ENCODE data around the gene CD96.
A peak's percentile ranks its signal among the peaks of the same experiment; 100 is the strongest.

Gene CD96

GRCh38 chr3:111681661-111682426 lies 139.8 kb downstream of the CD96 start:
- no peak for DNase-seq

GRCh38 chr3:111684640-111685039 lies 142.6 kb downstream of the CD96 start:
- DNase-seq, result peak in 2 of 3 donors; percentile 35 to 40

GRCh38 chr3:111688190-111688800 lies 146.3 kb downstream of the CD96 start:
- DNase-seq, result no peak

- no peak for DNase-seq
Measured at GRCh38 chr3:111690242-111690641, 148.2 kb downstream of the CD96 start.

GRCh38 chr3:111691293-111691909 lies 149.4 kb downstream of the CD96 start:
- peak; percentile 32 to 45 (median 44) for DNase-seq

- no peak for DNase-seq
Measured at GRCh38 chr3:111692593-111693552, 150.9 kb downstream of the CD96 start.

- no peak for DNase-seq
Measured at GRCh38 chr3:111694471-111694870, 152.5 kb downstream of the CD96 start.

- DNase-seq, result peak; percentile 10 to 43 (median 38)
Measured at GRCh38 chr3:111695636-111696117, 153.7 kb downstream of the CD96 start.

GRCh38 chr3:111700054-111700453 lies 158.1 kb downstream of the CD96 start:
- DNase-seq, result no peak

- no peak for DNase-seq
Measured at GRCh38 chr3:111701292-111701906, 159.4 kb downstream of the CD96 start.
